Trophoblast cell (in vitro differentiated cells and primary cell): ENCODE results near the gene LSG1.

ENCODE experiments used
- DNase-seq, 2 donors: peaks; one replicate each; pipeline ENCODE4 v3.0.0-alpha.2; 2016
- H2AFZ ChIP-seq: 2 replicates; pipeline ENCODE4 v1.6.1; 2013; ENCODE audit warnings: low read length, moderate library complexity, mild to moderate bottlenecking; ENCODE audit not compliant: insufficient read depth, poor library complexity
- H2AK5ac ChIP-seq: 2 replicates; pipeline ENCODE4 v1.6.1; 2013; ENCODE audit warnings: mild to moderate bottlenecking, low read length
- H2BK120ac ChIP-seq: 2 replicates; pipeline ENCODE4 v1.6.1; 2013; ENCODE audit warnings: low read length, mild to moderate bottlenecking, moderate library complexity; ENCODE audit not compliant: insufficient read depth, poor library complexity
- H2BK12ac ChIP-seq: 2 replicates; pipeline ENCODE4 v1.6.1; 2013; ENCODE audit warnings: mild to moderate bottlenecking, low read length, moderate library complexity
- H2BK5ac ChIP-seq: 2 replicates; pipeline ENCODE4 v1.6.1; 2013; ENCODE audit warnings: low read length, low read depth, moderate library complexity, mild to moderate bottlenecking; ENCODE audit not compliant: poor library complexity
- H3K14ac ChIP-seq: 2 replicates; pipeline ENCODE4 v1.6.1; 2013; ENCODE audit warnings: mild to moderate bottlenecking, low read length
- H3K18ac ChIP-seq: 2 replicates; pipeline ENCODE4 v1.6.1; 2013; ENCODE audit warnings: mild to moderate bottlenecking, low read length
- H3K23ac ChIP-seq: 2 replicates; pipeline ENCODE4 v1.6.1; 2013; ENCODE audit warnings: low read length
- H3K27ac ChIP-seq: 2 replicates; pipeline ENCODE4 v1.5.1; 2013; ENCODE audit warnings: low read depth, mild to moderate bottlenecking, inconsistent platforms, low read length, moderate library complexity
- H3K27me3 ChIP-seq: 2 replicates; pipeline ENCODE4 v1.6.1; 2013; ENCODE audit warnings: inconsistent platforms, mild to moderate bottlenecking, low read length, moderate library complexity; ENCODE audit not compliant: insufficient read depth
- H3K36me3 ChIP-seq, 2 experiments: 1 replicate in 1 of 2; 2 replicates in 1 of 2; pipeline ENCODE4 v1.6.1; 2013; ENCODE audit warnings: low read length in 2 of 2, mild to moderate bottlenecking in 2 of 2, moderate library complexity in 1 of 2; ENCODE audit not compliant: insufficient read depth in 2 of 2, control insufficient read depth in 1 of 2
- H3K4ac ChIP-seq: 2 replicates; pipeline ENCODE4 v1.6.1; 2013; ENCODE audit warnings: low read depth, mild to moderate bottlenecking, low read length, moderate library complexity
- H3K4me1 ChIP-seq, 2 experiments: 1 replicate in 1 of 2; 2 replicates in 1 of 2; pipeline ENCODE4 v1.6.1; 2013; ENCODE audit warnings: low read length in 2 of 2, mild to moderate bottlenecking in 2 of 2, moderate library complexity in 1 of 2; ENCODE audit not compliant: insufficient read depth in 2 of 2, control insufficient read depth in 1 of 2
- H3K4me2 ChIP-seq: 2 replicates; pipeline ENCODE4 v1.6.1; 2013; ENCODE audit warnings: inconsistent platforms, mild to moderate bottlenecking, low read length, moderate library complexity
- H3K4me3 ChIP-seq: 2 replicates; pipeline ENCODE4 v1.5.1; 2013; ENCODE audit warnings: mild to moderate bottlenecking, low read depth, low read length, inconsistent platforms
- H3K79me1 ChIP-seq: one replicate; pipeline ENCODE4 v1.6.1; 2013; ENCODE audit warnings: low read length
- H3K79me2 ChIP-seq: 2 replicates; pipeline ENCODE4 v1.6.1; 2013; ENCODE audit warnings: low read length, mild to moderate bottlenecking; ENCODE audit not compliant: control insufficient read depth, insufficient read depth, poor library complexity
- H3K9ac ChIP-seq: 2 replicates; pipeline ENCODE4 v1.6.1; 2013; ENCODE audit warnings: mild to moderate bottlenecking, low read length
- H3K9me3 ChIP-seq: 2 replicates; pipeline ENCODE4 v1.6.1; 2013; ENCODE audit warnings: low read depth, mild to moderate bottlenecking, control low read depth, inconsistent platforms, low read length; ENCODE audit not compliant: insufficient read depth
- H4K12ac ChIP-seq: 2 replicates; pipeline ENCODE4 v1.6.1; 2013; ENCODE audit warnings: low read depth, mild to moderate bottlenecking, low read length, moderate library complexity
- H4K8ac ChIP-seq: 2 replicates; pipeline ENCODE4 v1.6.1; 2013; ENCODE audit warnings: low read depth, mild to moderate bottlenecking, low read length, moderate library complexity
- H4K91ac ChIP-seq: one replicate; pipeline ENCODE4 v1.6.1; 2013; ENCODE audit warnings: low read depth, mild to moderate bottlenecking, low read length, moderate library complexity
- WGBS: extraction: QIAGEN DNeasy Blood & Tissue Kit; methylation state at CpG from one replicate; pipeline ENCODE4 v1.1.7; 2013; ENCODE audit warnings: missing lambda C conversion rate; ENCODE audit not compliant: insufficient read length, insufficient coverage; ENCODE audit errors: extremely low coverage; 5-methylcytosine and 5-hydroxymethylcytosine counted together

Gene LSG1

DNA sequence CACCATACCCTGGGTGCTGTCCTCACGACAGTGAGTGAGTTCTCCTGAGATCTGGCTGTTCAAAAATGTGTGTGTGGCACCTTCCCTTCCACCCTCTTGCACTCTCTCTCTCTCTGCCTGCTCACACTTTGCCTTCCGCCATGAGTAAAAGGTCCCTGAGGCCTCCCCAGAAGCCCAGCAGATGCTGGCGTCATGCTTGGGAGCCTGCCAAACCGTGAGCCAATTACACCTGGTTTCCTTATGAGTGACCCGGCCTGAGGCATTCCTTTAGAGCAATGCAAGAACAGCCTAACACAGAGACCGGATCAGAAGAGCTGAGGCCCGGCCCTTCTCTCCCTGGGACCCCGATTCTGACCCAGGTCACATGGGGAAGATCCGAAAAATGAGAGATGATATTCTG lies 54.2 kb downstream of the LSG1 start:
- Histone ChIP-seq H4K12ac (no peak overlapping the region), H3K36me3 (peaks cover 9 to 23% of the 10 kb centered on the region in 2 experiments), H3K79me1 (no peaks in the 10 kb centered on the region), H3K27me3 (no peaks in the 10 kb centered on the region), H2AFZ (no peak overlapping the region), H3K79me2 (no peaks in the 10 kb centered on the region), H2AK5ac (no peak overlapping the region), H3K9me3 (peaks cover 1% of the 10 kb centered on the region), H4K91ac (no peak overlapping the region), H3K4ac (no peak overlapping the region), H3K27ac (no peak overlapping the region), H2BK5ac (no peak overlapping the region), H3K4me3 (no peak overlapping the region), H2BK12ac (no peak overlapping the region), H4K8ac (no peak overlapping the region), H3K4me1 (peaks cover 0 to 4% of the 10 kb centered on the region in 2 experiments), H3K18ac (no peak overlapping the region), H3K14ac (no peak overlapping the region), H3K9ac (no peak overlapping the region), H2BK120ac (no peak overlapping the region), H3K23ac (no peak overlapping the region), H3K4me2 (no peak overlapping the region)
- no peak for DNase-seq
- WGBS = no CpG with 5 or more reads among the region's 9 CpGs

- Histone ChIP-seq H3K4me1 (peaks cover 0 to 4% of the 10 kb centered on the region in 2 experiments), H3K9me3 (peaks cover 1% of the 10 kb centered on the region), H3K4me3 (peak overlapping the region; percentile 44), H3K79me2 (no peaks in the 10 kb centered on the region), H4K12ac (no peak overlapping the region), H2BK12ac (no peak overlapping the region), H3K27me3 (no peaks in the 10 kb centered on the region), H3K23ac (no peak overlapping the region), H3K4me2 (no peak overlapping the region), H3K4ac (no peak overlapping the region), H3K9ac (no peak overlapping the region), H3K27ac (no peak overlapping the region), H3K14ac (no peak overlapping the region), H2BK5ac (no peak overlapping the region), H4K8ac (no peak overlapping the region), H2AFZ (no peak overlapping the region), H3K18ac (no peak overlapping the region), H4K91ac (no peak overlapping the region), H3K79me1 (no peaks in the 10 kb centered on the region), H2AK5ac (no peak overlapping the region), H2BK120ac (no peak overlapping the region), H3K36me3 (peaks cover 9 to 22% of the 10 kb centered on the region in 2 experiments)
- no CpG with 5 or more reads among the region's 14 CpGs for WGBS
- no peak for DNase-seq
Observed at GRCh38 chr3:194617143-194617671, 54.8 kb downstream of the LSG1 start.

GRCh38 chr3:194615226-194615625 lies 56.8 kb downstream of the LSG1 start:
- Histone ChIP-seq H3K9ac (no peak overlapping the region), H2BK5ac (no peak overlapping the region), H3K4ac (no peak overlapping the region), H3K79me1 (no peaks in the 10 kb centered on the region), H3K4me3 (no peak overlapping the region), H3K27ac (no peak overlapping the region), H3K4me1 (no peaks in the 10 kb centered on the region), H4K91ac (no peak overlapping the region), H4K12ac (no peak overlapping the region), H3K27me3 (no peaks in the 10 kb centered on the region), H3K18ac (no peak overlapping the region), H4K8ac (no peak overlapping the region), H3K36me3 (peaks cover 6 to 22% of the 10 kb centered on the region in 2 experiments), H3K79me2 (no peaks in the 10 kb centered on the region), H2BK120ac (no peak overlapping the region), H3K23ac (no peak overlapping the region), H3K9me3 (peaks cover 1% of the 10 kb centered on the region), H2BK12ac (no peak overlapping the region), H3K14ac (no peak overlapping the region), H3K4me2 (no peak overlapping the region), H2AFZ (no peak overlapping the region), H2AK5ac (no peak overlapping the region)
- no CpG with 5 or more reads among the region's 11 CpGs for WGBS
- no peak for DNase-seq

DNA sequence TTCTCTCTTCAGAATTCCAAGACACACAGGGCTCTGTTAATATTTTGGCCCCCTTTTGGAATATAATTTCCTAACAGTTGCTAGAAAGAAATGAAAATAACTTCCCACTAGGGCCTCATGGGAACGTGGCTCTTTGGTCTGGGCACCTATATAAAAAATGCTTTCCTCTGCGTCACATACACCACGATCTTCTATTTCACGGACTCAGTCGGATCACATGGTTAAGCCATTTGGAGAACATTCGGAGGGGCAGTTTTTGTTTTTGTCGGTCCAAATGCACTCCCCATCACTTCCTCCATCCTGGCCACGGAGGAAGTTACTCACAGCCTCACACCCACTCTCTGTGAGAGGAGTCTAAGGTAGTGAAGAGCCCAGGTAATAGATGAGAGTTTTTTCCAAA lies 59.8 kb downstream of the LSG1 start:
- no peaks in the 10 kb centered on the region for H3K27me3 ChIP-seq
- H3K9me3 ChIP-seq = peaks cover 1% of the 10 kb centered on the region
- H2BK5ac ChIP-seq = no peak overlapping the region
- peaks cover 4 to 14% of the 10 kb centered on the region in 2 experiments for H3K36me3 ChIP-seq
- no peak overlapping the region for H3K9ac ChIP-seq
- H2AFZ ChIP-seq = no peak overlapping the region
- no peak overlapping the region for H4K8ac ChIP-seq
- H3K18ac ChIP-seq = no peak overlapping the region
- no peak overlapping the region for H3K4me3 ChIP-seq
- H3K14ac ChIP-seq = no peak overlapping the region
- no peak overlapping the region for H3K27ac ChIP-seq
- no peak overlapping the region for H4K12ac ChIP-seq
- H3K79me1 ChIP-seq = no peaks in the 10 kb centered on the region
- DNase-seq = no peak
- H2BK120ac ChIP-seq = no peak overlapping the region
- WGBS = no CpG with 5 or more reads among the region's 8 CpGs
- H3K23ac ChIP-seq = no peak overlapping the region
- no peak overlapping the region for H2BK12ac ChIP-seq
- H3K79me2 ChIP-seq = no peaks in the 10 kb centered on the region
- H3K4me2 ChIP-seq = no peak overlapping the region
- H3K4me1 ChIP-seq = no peaks in the 10 kb centered on the region
- no peak overlapping the region for H2AK5ac ChIP-seq
- no peak overlapping the region for H4K91ac ChIP-seq
- H3K4ac ChIP-seq = no peak overlapping the region
